Spinal cord (tissue), 10 donors: ENCODE data around the gene SNCAIP. TPM values are rescaled to one million over a fixed set of nuclear protein-coding genes. Genes with fewer than 3 reads are reported as not detected.

Experiments
- DNase-seq, 6 donors: peaks; one replicate each; pipeline versions ENCODE4 v3.0.0 to v3.0.0-alpha.2; 2013 to 2015; ENCODE audit warnings: low spot score in 6 of 6, low read depth in 4 of 6
- H3K27ac ChIP-seq: one replicate; pipeline ENCODE4 v1.5.1; 2013; ENCODE audit warnings: low read depth, low read length, control low read depth
- H3K27me3 ChIP-seq: one replicate; pipeline ENCODE4 v1.6.1; 2013; ENCODE audit warnings: low read length; ENCODE audit not compliant: control insufficient read depth, insufficient read depth
- H3K36me3 ChIP-seq: one replicate; pipeline ENCODE4 v1.6.1; 2013; ENCODE audit warnings: low read length; ENCODE audit not compliant: control insufficient read depth, insufficient read depth
- H3K4me1 ChIP-seq: one replicate; pipeline ENCODE4 v1.6.1; 2013; ENCODE audit warnings: low read length; ENCODE audit not compliant: control insufficient read depth, insufficient read depth
- H3K4me3 ChIP-seq: one replicate; pipeline ENCODE4 v1.5.1; 2013; ENCODE audit warnings: low read depth, low read length, control low read depth
- H3K9me3 ChIP-seq: one replicate; pipeline ENCODE4 v1.6.1; 2013; ENCODE audit warnings: low read length; ENCODE audit not compliant: control insufficient read depth, insufficient read depth
- WGBS: methylation state at CpG from one replicate; pipeline ENCODE4 v1.1.5; 2013; ENCODE audit warnings: missing lambda C conversion rate; ENCODE audit not compliant: insufficient coverage; 5-methylcytosine and 5-hydroxymethylcytosine counted together
- polyA plus RNA-seq, 2 donors: library from polyadenylated mRNA; unstranded; fragments of 120-200 nt; gene quantifications; one replicate each; pipeline ENCODE4 v1.2.1, GENCODE V29; 2013; ENCODE audit not compliant: insufficient read length in 2 of 2
- total RNA-seq, 2 donors: library from RNA; depleted of rRNA in 1 of 2; stranded (reverse); fragments of 120-200 nt in 1 of 2; fragments of >200 nt in 1 of 2; gene quantifications; one replicate each; pipeline versions ENCODE4 v1.2.3 to v1.2.4, GENCODE V29; 2013 to 2014
- donor health status: healthy.

SNCAIP gene
- total and polyA plus RNA-seq, 4 donors: 33.4 to 69.2 (median 39.2) TPM

GRCh38 chr5:122463221-122463620 lies 151.2 kb downstream of the SNCAIP start:
- DNase-seq: no peak
- Histone ChIP-seq H3K27ac (no peak overlapping the region), H3K4me1 (no peaks in the 10 kb centered on the region), H3K36me3 (no peaks in the 10 kb centered on the region), H3K27me3 (no peaks in the 10 kb centered on the region), H3K9me3 (no peaks in the 10 kb centered on the region), H3K4me3 (no peak overlapping the region)
- WGBS: 100% methylated on average over 1 of the region's 1 CpG

- H3K4me3 ChIP-seq: no peak overlapping the region
- no peaks in the 10 kb centered on the region for H3K4me1 ChIP-seq
- no peaks in the 10 kb centered on the region for H3K27me3 ChIP-seq
- no peaks in the 10 kb centered on the region for H3K36me3 ChIP-seq
- no CpG with 5 or more reads among the region's 2 CpGs for WGBS
- H3K9me3 ChIP-seq: no peaks in the 10 kb centered on the region
- H3K27ac ChIP-seq: no peak overlapping the region
- no peak for DNase-seq
Observed at GRCh38 chr5:122464191-122464590, 152.2 kb downstream of the SNCAIP start.

GRCh38 chr5:122465031-122465577 lies 153.1 kb downstream of the SNCAIP start:
- Histone ChIP-seq H3K4me3 (no peak overlapping the region), H3K27ac (no peak overlapping the region)
- WGBS: 66% methylated on average over 4 of the region's 7 CpGs

GRCh38 chr5:122465994-122466393 lies 154.0 kb downstream of the SNCAIP start:
- no peak overlapping the region for H3K4me3 ChIP-seq
- no peaks in the 10 kb centered on the region for H3K36me3 ChIP-seq
- no peaks in the 10 kb centered on the region for H3K27me3 ChIP-seq
- H3K27ac ChIP-seq: no peak overlapping the region
- peak in 1 of 6 donors; percentile 61 for DNase-seq
- H3K4me1 ChIP-seq: no peaks in the 10 kb centered on the region
- H3K9me3 ChIP-seq: no peaks in the 10 kb centered on the region
- WGBS: no CpG with 5 or more reads among the region's 4 CpGs

More at GRCh38 chr5:122465031-122465577, 153.1 kb downstream of the SNCAIP start:
- no peak for DNase-seq
- Histone ChIP-seq H3K36me3 (no peaks in the 10 kb centered on the region), H3K4me1 (no peaks in the 10 kb centered on the region), H3K27me3 (no peaks in the 10 kb centered on the region), H3K9me3 (no peaks in the 10 kb centered on the region)

- WGBS: no CpG with 5 or more reads among the region's 2 CpGs
- no peaks in the 10 kb centered on the region for H3K9me3 ChIP-seq
- H3K27me3 ChIP-seq: no peaks in the 10 kb centered on the region
- H3K4me1 ChIP-seq: no peaks in the 10 kb centered on the region
- no peaks in the 10 kb centered on the region for H3K36me3 ChIP-seq
- no peak overlapping the region for H3K27ac ChIP-seq
- H3K4me3 ChIP-seq: no peak overlapping the region
- DNase-seq: no peak
Observed at GRCh38 chr5:122468351-122469116, 156.5 kb downstream of the SNCAIP start.

- H3K9me3 ChIP-seq: no peaks in the 10 kb centered on the region
- H3K4me1 ChIP-seq: no peaks in the 10 kb centered on the region
- 100% methylated on average over 2 of the region's 5 CpGs for WGBS
- no peaks in the 10 kb centered on the region for H3K27me3 ChIP-seq
- no peaks in the 10 kb centered on the region for H3K36me3 ChIP-seq
- H3K27ac ChIP-seq: no peak overlapping the region
- H3K4me3 ChIP-seq: no peak overlapping the region
- no peak for DNase-seq
Observed at GRCh38 chr5:122469384-122469919, 157.4 kb downstream of the SNCAIP start.

GRCh38 chr5:122470365-122470764 lies 158.3 kb downstream of the SNCAIP start:
- no peaks in the 10 kb centered on the region for H3K36me3 ChIP-seq
- no CpG with 5 or more reads among the region's 2 CpGs for WGBS
- DNase-seq: no peak
- no peaks in the 10 kb centered on the region for H3K9me3 ChIP-seq
- no peak overlapping the region for H3K27ac ChIP-seq
- H3K4me3 ChIP-seq: no peak overlapping the region
- no peaks in the 10 kb centered on the region for H3K4me1 ChIP-seq
- no peaks in the 10 kb centered on the region for H3K27me3 ChIP-seq

GRCh38 chr5:122471031-122471751 lies 159.2 kb downstream of the SNCAIP start:
- no peaks in the 10 kb centered on the region for H3K27me3 ChIP-seq
- H3K4me1 ChIP-seq: no peaks in the 10 kb centered on the region
- no peaks in the 10 kb centered on the region for H3K9me3 ChIP-seq
- no peaks in the 10 kb centered on the region for H3K36me3 ChIP-seq
- no peak overlapping the region for H3K4me3 ChIP-seq
- peak in 1 of 6 donors; percentile 40 for DNase-seq
- no peak overlapping the region for H3K27ac ChIP-seq
- 75% methylated on average over 9 of the region's 9 CpGs for WGBS

GRCh38 chr5:122471752-122472061 lies 159.7 kb downstream of the SNCAIP start:
- Histone ChIP-seq H3K27ac (no peak overlapping the region), H3K4me3 (no peak overlapping the region), H3K9me3 (no peaks in the 10 kb centered on the region), H3K36me3 (no peaks in the 10 kb centered on the region), H3K4me1 (no peaks in the 10 kb centered on the region), H3K27me3 (no peaks in the 10 kb centered on the region)
- 70% methylated on average over 3 of the region's 5 CpGs for WGBS
- DNase-seq: no peak
